GM12878 (cell line): ENCODE measurements around the gene MEIKIN. TPM values are rescaled to one million over a fixed set of nuclear protein-coding genes. Genes with fewer than 3 reads are reported as not detected.

Source experiments
- ATAC-seq: fragments of 200-7000 bp; cut with Tn5 transposase; 3 replicates; pipeline ENCODE4 v1.9.1; 2020; ENCODE audit warnings: mild to moderate bottlenecking, moderate library complexity
- BruUV-seq: library from RNA; stranded (reverse); fragments of 400-500 nt; replicated peaks from 2 replicates; lab custom pipeline; 2021; lab: Mats Ljungman, UMichigan
- CTCF ChIA-PET: fragments of 300-600 bp; sonication (Branson Sonifier 250); formaldehyde crosslinking; extraction: SDS; loops from one replicate; lab custom pipeline; 2021; ENCODE audit warnings: inconsistent platforms; lab: Yijun Ruan, JAX
- POLR2A ChIA-PET: fragments of 350-600 bp; formaldehyde crosslinking; extraction: SDS; loops from one replicate; lab custom pipeline; 2021; ENCODE audit warnings: inconsistent platforms; lab: Charles Lee
- RAD21 ChIA-PET: fragments of 300-600 bp; sonication (Branson Sonifier 250); formaldehyde crosslinking; loops from one replicate; lab custom pipeline; 2023; ENCODE audit warnings: antibody characterized with exemption; ENCODE audit not compliant: unreplicated experiment; lab: Charles Lee
- SMC1A ChIA-PET: fragments of 300-600 bp; sonication (Branson Sonifier 250); formaldehyde crosslinking; loops from one replicate; lab custom pipeline; 2023; ENCODE audit not compliant: unreplicated experiment, uncharacterized antibody; lab: Charles Lee
- DNase-seq: peaks from one replicate; pipeline ENCODE4 v3.0.0-alpha.2; 2011; ENCODE audit warnings: low read depth, low spot score
- FAIRE-seq: peaks from 3 replicates; lab custom pipeline; 2011; peaks lifted over from hg19 to GRCh38; lab: Jason Lieb, UNC
- H2AFZ ChIP-seq: 2 replicates; pipeline ENCODE4 v1.6.0; 2011; ENCODE audit warnings: low read depth, low read length, control low read depth; ENCODE audit not compliant: control insufficient read depth
- H3K27ac ChIP-seq: 2 replicates; pipeline ENCODE4 v1.5.1; 2011; ENCODE audit warnings: control low read depth; ENCODE audit not compliant: control insufficient read depth, insufficient read depth
- H3K27me3 ChIP-seq, 2 experiments: replicated peaks in 1 of 2; 2 replicates each; pipeline versions ENCODE4 v1.6.0 to v1.6.1; 2011; ENCODE audit warnings: low read length in 1 of 2; ENCODE audit not compliant: control insufficient read depth in 2 of 2, insufficient read depth in 2 of 2
- H3K36me3 ChIP-seq, 2 experiments: 2 replicates each; pipeline ENCODE4 v1.5.1; 2011; ENCODE audit warnings: low read length in 1 of 2; ENCODE audit not compliant: control insufficient read depth in 2 of 2, insufficient read depth in 2 of 2
- H3K4me1 ChIP-seq: 2 replicates; pipeline ENCODE4 v1.6.1; 2011; ENCODE audit warnings: mild to moderate bottlenecking, low read length, moderate library complexity, mixed read lengths; ENCODE audit not compliant: control insufficient read depth, insufficient read depth
- H3K4me2 ChIP-seq: 2 replicates; pipeline ENCODE4 v1.6.0; 2011; ENCODE audit warnings: control low read depth; ENCODE audit not compliant: control insufficient read depth, insufficient read depth
- H3K4me3 ChIP-seq: fragments of 200-600 bp; sonication (generic); 2 replicates; pipeline ENCODE4 v1.5.1; 2016
- H3K79me2 ChIP-seq: 2 replicates; pipeline ENCODE4 v1.6.0; 2011; ENCODE audit warnings: low read length; ENCODE audit not compliant: control insufficient read depth, insufficient read depth
- H3K9ac ChIP-seq: 2 replicates; pipeline ENCODE4 v1.8.0; 2011; ENCODE audit warnings: low read length, control low read depth, mixed read lengths; ENCODE audit not compliant: control insufficient read depth, insufficient read depth
- H3K9me3 ChIP-seq: replicated peaks from 3 replicates; pipeline ENCODE4 v1.5.1; 2011; ENCODE audit warnings: mild to moderate bottlenecking, low read length; ENCODE audit not compliant: control insufficient read depth, insufficient read depth
- H4K20me1 ChIP-seq: 2 replicates; pipeline ENCODE4 v1.6.0; 2011; ENCODE audit not compliant: control insufficient read depth, insufficient read depth
- ASH2L ChIP-seq: fragments of 300-600, 200-600 bp; sonication (generic); IDR thresholded peaks from 2 replicates; pipeline ENCODE4 v1.6.1; 2017; ENCODE audit warnings: low read depth, mild to moderate bottlenecking, borderline replicate concordance
- E4F1 ChIP-seq: fragments of 450-650 bp; IDR thresholded peaks from 2 replicates; pipeline ENCODE4 v1.6.1; 2018; ENCODE audit warnings: borderline replicate concordance, mild to moderate bottlenecking; ENCODE audit not compliant: partially characterized antibody
- EP300 ChIP-seq, 2 experiments: fragments of 150-350 bp in 1 of 2; IDR thresholded peaks; 2 replicates each; pipeline ENCODE4 v1.6.1; 2011 to 2012; ENCODE audit warnings: low read depth in 2 of 2, low read length in 2 of 2, borderline replicate concordance in 1 of 2, improper control_type of control experiment in 1 of 2, inconsistent platforms in 1 of 2; ENCODE audit not compliant: control insufficient read depth in 1 of 2
- HDAC2 ChIP-seq: fragments of 200-600 bp; sonication (generic); IDR thresholded peaks from 2 replicates; pipeline ENCODE4 v1.6.1; 2017
- NR2F1 ChIP-seq: fragments of 450-650 bp; conservative IDR thresholded peaks from 2 replicates; pipeline ENCODE4 v1.6.1; 2017; ENCODE audit warnings: mild to moderate bottlenecking
- SREBF2 ChIP-seq: IDR thresholded peaks from 2 replicates; pipeline ENCODE4 v1.6.1; 2012; ENCODE audit warnings: mild to moderate bottlenecking, low read length
- TCF7 ChIP-seq: IDR thresholded peaks from 2 replicates; pipeline ENCODE4 v1.6.1; 2014; ENCODE audit warnings: antibody characterized with exemption, borderline replicate concordance
- WRNIP1 ChIP-seq: IDR thresholded peaks from 2 replicates; pipeline ENCODE4 v1.6.1; 2011; ENCODE audit warnings: low read depth, low read length, improper control_type of control experiment, borderline replicate concordance
- ZNF217 ChIP-seq: fragments of 450-650 bp; IDR thresholded peaks from 2 replicates; pipeline ENCODE4 v1.6.1; 2017; ENCODE audit warnings: antibody characterized with exemption, mild to moderate bottlenecking
- WGBS: methylation state at CpG from one replicate; pipeline ENCODE4 v1.1.6; 2016; ENCODE audit warnings: low lambda C conversion rate; ENCODE audit not compliant: insufficient replicate concordance, insufficient coverage; ENCODE audit errors: missing lambda C conversion rate; 5-methylcytosine and 5-hydroxymethylcytosine counted together
- in situ Hi-C: fragments of 300-500 bp; cut with MboI; formaldehyde crosslinking; loops from 9 replicates; pipeline ENCODE4 v1.14.3; 2018; ENCODE audit warnings: mixed read lengths
- intact Hi-C: fragments of 100-400 bp; cut with micrococcal nuclease; formaldehyde crosslinking; loops from one replicate; pipeline ENCODE4 v1.14.2; 2022; ENCODE audit not compliant: unreplicated experiment
- polyA plus RNA-seq, 11 experiments: library from polyadenylated mRNA; depleted of rRNA in 4 of 11; unstranded in 6 of 11; stranded (reverse) in 5 of 11; fragments of >200 nt; fragmentation: Nextera tagmentation in 4 of 11; fragmentation: Illumina TruSeq in 1 of 11; extraction: Ambion mirVana in 4 of 11; extraction: Trizol in 1 of 11; gene quantifications; 1 replicate in 1 of 11; 2 replicates in 10 of 11; pipeline versions ENCODE4 v1.2.1 to v1.2.3, GENCODE V29; 2011 to 2016; ENCODE audit warnings: inconsistent platforms in 2 of 11, missing spikeins in 2 of 11, low read depth in 1 of 11
- total RNA-seq, 4 experiments: library from RNA; depleted of rRNA in 3 of 4; stranded (reverse); fragments of >200 nt in 3 of 4; fragmentation: Illumina TruSeq in 1 of 4; extraction: Trizol in 1 of 4; gene quantifications; 2 replicates each; pipeline versions ENCODE4 v1.2.1 to v1.2.3, GENCODE V29; 2013 to 2021
- TF ChIP-seq, protein P1 (sequence below), 3 experiments: IDR thresholded peaks in 2 of 3; conservative IDR thresholded peaks in 1 of 3; 2 replicates each; pipeline ENCODE4 v1.5.1; 2011; ENCODE audit warnings: low read depth in 3 of 3, low read length in 3 of 3, mild to moderate bottlenecking in 3 of 3, control low read depth in 2 of 3, moderate library complexity in 2 of 3, inconsistent platforms in 1 of 3, mixed read lengths in 1 of 3; ENCODE audit not compliant: control insufficient read depth in 2 of 3, insufficient read depth in 1 of 3; ENCODE audit errors: extremely low read depth in 1 of 3

Gene MEIKIN
- total and polyA plus RNA-seq, 10 of the 15 experiments (the other 5 are each of a cell fraction or from before 2014, with no cell fraction given), result not detected

DNA sequence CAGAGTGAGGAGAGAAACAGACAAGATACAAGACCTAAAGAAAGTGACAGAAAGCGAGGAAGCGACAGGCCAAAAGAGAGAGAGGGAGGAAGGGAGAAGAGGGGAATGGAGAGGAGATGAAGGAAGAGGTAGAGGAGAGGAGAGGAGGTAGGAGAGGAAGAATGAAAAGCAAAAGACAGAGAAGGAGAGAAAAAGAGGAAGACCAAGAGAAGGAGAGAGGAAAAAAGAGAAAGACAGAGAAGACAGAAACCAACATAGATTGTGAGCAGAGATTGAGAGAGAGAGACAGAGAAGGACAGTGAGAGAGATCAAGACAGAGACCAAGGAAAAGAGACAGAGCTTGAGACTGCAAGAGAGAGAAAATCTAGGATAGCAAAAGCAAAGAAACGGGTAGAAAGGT lies 90.0 kb downstream of the MEIKIN start:
- in situ Hi-C loops (no loop called here), intact Hi-C loops (no loop called here)
- no TSS peak for BruUV-seq
- H3K9me3 ChIP-seq, result no peaks in the 10 kb centered on the region
- no peak overlapping the region for H3K9ac ChIP-seq
- no peaks in the 10 kb centered on the region for H3K36me3 ChIP-seq
- TF ChIP-seq WRNIP1 (no peak), TCF7 (no peak), HDAC2 (no peak), SREBF2 (no peak), EP300 (IDR thresholded peaks at IDR 0.05; ENCODE audit: borderline replicate concordance in 1 of 2, control insufficient read depth in 1 of 2, low read depth in 2 of 2, low read length in 2 of 2) (no peak), E4F1 (no peak), ASH2L (no peak), NR2F1 (no peak), ZNF217 (no peak)
- TF ChIP-seq, protein P1, sequence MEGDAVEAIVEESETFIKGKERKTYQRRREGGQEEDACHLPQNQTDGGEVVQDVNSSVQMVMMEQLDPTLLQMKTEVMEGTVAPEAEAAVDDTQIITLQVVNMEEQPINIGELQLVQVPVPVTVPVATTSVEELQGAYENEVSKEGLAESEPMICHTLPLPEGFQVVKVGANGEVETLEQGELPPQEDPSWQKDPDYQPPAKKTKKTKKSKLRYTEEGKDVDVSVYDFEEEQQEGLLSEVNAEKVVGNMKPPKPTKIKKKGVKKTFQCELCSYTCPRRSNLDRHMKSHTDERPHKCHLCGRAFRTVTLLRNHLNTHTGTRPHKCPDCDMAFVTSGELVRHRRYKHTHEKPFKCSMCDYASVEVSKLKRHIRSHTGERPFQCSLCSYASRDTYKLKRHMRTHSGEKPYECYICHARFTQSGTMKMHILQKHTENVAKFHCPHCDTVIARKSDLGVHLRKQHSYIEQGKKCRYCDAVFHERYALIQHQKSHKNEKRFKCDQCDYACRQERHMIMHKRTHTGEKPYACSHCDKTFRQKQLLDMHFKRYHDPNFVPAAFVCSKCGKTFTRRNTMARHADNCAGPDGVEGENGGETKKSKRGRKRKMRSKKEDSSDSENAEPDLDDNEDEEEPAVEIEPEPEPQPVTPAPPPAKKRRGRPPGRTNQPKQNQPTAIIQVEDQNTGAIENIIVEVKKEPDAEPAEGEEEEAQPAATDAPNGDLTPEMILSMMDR (IDR thresholded peaks at IDR 0.05 in 2 of 3, conservative IDR thresholded peaks at IDR 0.05 in 1 of 3; ENCODE audit: control insufficient read depth in 2 of 3, extremely low read depth in 1 of 3, insufficient read depth in 1 of 3, low read depth in 3 of 3, low read length in 3 of 3), result no peak
- FAIRE-seq, result no peak
- 66% methylated on average over 3 of the region's 3 CpGs for WGBS
- H4K20me1 ChIP-seq, result no peaks in the 10 kb centered on the region
- RAD21 ChIA-PET, result no interaction called here
- H3K27me3 ChIP-seq, result no peaks in the 10 kb centered on the region
- no peak for ATAC-seq
- H3K27ac ChIP-seq, result no peak overlapping the region
- H3K4me3 ChIP-seq, result no peak overlapping the region
- POLR2A ChIA-PET, result interaction anchor here (0.6 to 1.0 kb wide), 2 partner anchors 31 to 218 kb away, joined by 4 to 5 read pairs; no protein-coding TSS in a partner anchor
- H2AFZ ChIP-seq, result no peak overlapping the region
- CTCF ChIA-PET, result interaction anchor here (1.4 kb wide), 1 partner anchor 153 kb away, joined by 3 read pairs; no protein-coding TSS in a partner anchor
- SMC1A ChIA-PET, result interaction anchor here (0.9 to 2.0 kb wide), 6 partner anchors 10 to 334 kb away, joined by 3 to 5 read pairs (median 4); no protein-coding TSS in a partner anchor
- H3K4me1 ChIP-seq, result peaks cover 4% of the 10 kb centered on the region; the same call in 1 of the 2 replicates
- no peak overlapping the region for H3K4me2 ChIP-seq
- no peak for DNase-seq
- H3K79me2 ChIP-seq, result no peaks in the 10 kb centered on the region
